Measurements from ENCODE around the gene RASGRF2. TPM values are rescaled to one million over a fixed set of nuclear protein-coding genes. Genes with fewer than 3 reads are reported as not detected.

Gene RASGRF2
- total and polyA plus RNA-seq, 2 of the 13 experiments (the other 11 are each of a cell fraction or from before 2014, with no cell fraction given), result 23.6 to 29.0 TPM

- TF ChIP-seq, protein P1, sequence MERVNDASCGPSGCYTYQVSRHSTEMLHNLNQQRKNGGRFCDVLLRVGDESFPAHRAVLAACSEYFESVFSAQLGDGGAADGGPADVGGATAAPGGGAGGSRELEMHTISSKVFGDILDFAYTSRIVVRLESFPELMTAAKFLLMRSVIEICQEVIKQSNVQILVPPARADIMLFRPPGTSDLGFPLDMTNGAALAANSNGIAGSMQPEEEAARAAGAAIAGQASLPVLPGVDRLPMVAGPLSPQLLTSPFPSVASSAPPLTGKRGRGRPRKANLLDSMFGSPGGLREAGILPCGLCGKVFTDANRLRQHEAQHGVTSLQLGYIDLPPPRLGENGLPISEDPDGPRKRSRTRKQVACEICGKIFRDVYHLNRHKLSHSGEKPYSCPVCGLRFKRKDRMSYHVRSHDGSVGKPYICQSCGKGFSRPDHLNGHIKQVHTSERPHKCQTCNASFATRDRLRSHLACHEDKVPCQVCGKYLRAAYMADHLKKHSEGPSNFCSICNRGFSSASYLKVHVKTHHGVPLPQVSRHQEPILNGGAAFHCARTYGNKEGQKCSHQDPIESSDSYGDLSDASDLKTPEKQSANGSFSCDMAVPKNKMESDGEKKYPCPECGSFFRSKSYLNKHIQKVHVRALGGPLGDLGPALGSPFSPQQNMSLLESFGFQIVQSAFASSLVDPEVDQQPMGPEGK (CRISPR knock-in tag; IDR thresholded peaks at IDR 0.05), result peak; percentile 51
- TF ChIP-seq SMYD3 (CRISPR knock-in tag; IDR thresholded peaks at IDR 0.05) (no peak), SOX13 (IDR thresholded peaks at IDR 0.05) (peak; percentile 69), SOX13 (CRISPR knock-in tag; conservative IDR thresholded peaks at IDR 0.05 in 1 of 2, IDR thresholded peaks at IDR 0.05 in 1 of 2) (peak in 1 of 2 experiments; percentile 89; a peak in 2 of 4 replicates), FOXA1 (IDR thresholded peaks at IDR 0.05) (peak; percentile 38; the same call in 1 of the 2 replicates), FOXA1 (CRISPR knock-in tag; IDR thresholded peaks at IDR 0.05) (peak; percentile 86), TBX3 (IDR thresholded peaks at IDR 0.05; ENCODE audit: borderline replicate concordance) (peak; percentile 38; the same call in 1 of the 2 replicates), SOX6 (IDR thresholded peaks at IDR 0.05) (no peak), SOX6 (CRISPR knock-in tag; IDR thresholded peaks at IDR 0.05) (peak; percentile 72), TEAD3 (CRISPR knock-in tag; optimal IDR thresholded peaks at IDR 0.05; ENCODE audit: borderline replicate concordance) (peak; percentile 56), FOXP1 (IDR thresholded peaks at IDR 0.05) (no peak), FOXP1 (CRISPR knock-in tag; IDR thresholded peaks at IDR 0.05) (peak; percentile 46; the same call in 1 of the 2 replicates), RBAK (CRISPR knock-in tag; IDR thresholded peaks at IDR 0.05) (no peak), HMG20A (CRISPR knock-in tag; IDR thresholded peaks at IDR 0.05; ENCODE audit: borderline replicate concordance) (peak; percentile 36; the same call in 1 of the 2 replicates), BCL6 (CRISPR knock-in tag; IDR thresholded peaks at IDR 0.05) (peak; percentile 90), HMG20B (CRISPR knock-in tag; conservative IDR thresholded peaks at IDR 0.05) (0 out of 2 replicates have a peak, but pooled peaks have one; percentile 26), ARID5B (CRISPR knock-in tag; IDR thresholded peaks at IDR 0.05) (peak; percentile 65), FOXA3 (CRISPR knock-in tag; IDR thresholded peaks at IDR 0.05) (peak; percentile 77), NFIC (IDR thresholded peaks at IDR 0.05; ENCODE audit: low read length) (peak; percentile 47; the same call in 1 of the 2 replicates), NR2F2 (IDR thresholded peaks at IDR 0.05; ENCODE audit: borderline replicate concordance, low read depth) (no peak), NR2F6 (IDR thresholded peaks at IDR 0.05) (0 out of 2 replicates have a peak, but pooled peaks have one; percentile 13), NR2F6 (CRISPR knock-in tag; IDR thresholded peaks at IDR 0.05) (no peak)
- TF ChIP-seq, protein P2, sequence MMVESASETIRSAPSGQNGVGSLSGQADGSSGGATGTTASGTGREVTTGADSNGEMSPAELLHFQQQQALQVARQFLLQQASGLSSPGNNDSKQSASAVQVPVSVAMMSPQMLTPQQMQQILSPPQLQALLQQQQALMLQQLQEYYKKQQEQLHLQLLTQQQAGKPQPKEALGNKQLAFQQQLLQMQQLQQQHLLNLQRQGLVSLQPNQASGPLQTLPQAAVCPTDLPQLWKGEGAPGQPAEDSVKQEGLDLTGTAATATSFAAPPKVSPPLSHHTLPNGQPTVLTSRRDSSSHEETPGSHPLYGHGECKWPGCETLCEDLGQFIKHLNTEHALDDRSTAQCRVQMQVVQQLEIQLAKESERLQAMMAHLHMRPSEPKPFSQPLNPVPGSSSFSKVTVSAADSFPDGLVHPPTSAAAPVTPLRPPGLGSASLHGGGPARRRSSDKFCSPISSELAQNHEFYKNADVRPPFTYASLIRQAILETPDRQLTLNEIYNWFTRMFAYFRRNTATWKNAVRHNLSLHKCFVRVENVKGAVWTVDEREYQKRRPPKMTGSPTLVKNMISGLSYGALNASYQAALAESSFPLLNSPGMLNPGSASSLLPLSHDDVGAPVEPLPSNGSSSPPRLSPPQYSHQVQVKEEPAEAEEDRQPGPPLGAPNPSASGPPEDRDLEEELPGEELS (CRISPR knock-in tag; IDR thresholded peaks at IDR 0.05), result 0 out of 2 replicates have a peak, but pooled peaks have one; percentile 14
Observed at GRCh38 chr5:80957031-80957761, 3.0 kb upstream of the RASGRF2 start (continued).

Measured in HepG2 (cell line).